B cell (primary cell): Measurements from ENCODE around the gene FKBP11.

Experiments
- EZH2 ChIP-seq: IDR thresholded peaks from 2 replicates; pipeline ENCODE4 v1.6.1; 2012; ENCODE audit warnings: borderline replicate concordance, low read depth, mild to moderate bottlenecking, moderate library complexity, low read length; ENCODE audit not compliant: insufficient read depth, poor library complexity, severe bottlenecking
- TF ChIP-seq, protein P1 (sequence below): fragments of 200-600 bp; IDR thresholded peaks from one replicate; pipeline ENCODE4 v1.8.0; 2022; ENCODE audit warnings: antibody characterized with exemption, mild to moderate bottlenecking

DNA sequence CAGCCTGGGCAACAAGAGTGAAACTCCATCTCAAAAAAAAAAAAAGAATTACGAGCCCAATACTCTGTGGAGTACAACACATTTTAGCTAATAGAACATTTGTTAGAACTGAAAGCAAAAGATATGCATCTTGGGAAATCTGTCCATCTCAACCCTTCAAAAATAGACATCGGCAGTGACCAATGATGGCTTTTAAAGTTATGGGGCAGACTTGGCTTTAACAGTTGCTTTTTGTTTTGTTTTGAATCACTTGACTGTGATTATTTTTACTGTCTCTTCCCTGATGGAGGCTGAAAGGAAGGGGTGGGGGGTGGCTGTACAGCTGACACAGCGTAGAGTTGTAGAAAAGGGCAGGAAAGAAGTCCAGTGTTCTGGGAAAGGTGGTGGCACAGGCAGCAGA is 2.2 kb downstream of the FKBP11 start:
- no peak for TF ChIP-seq EZH2
- TF ChIP-seq, protein P1, sequence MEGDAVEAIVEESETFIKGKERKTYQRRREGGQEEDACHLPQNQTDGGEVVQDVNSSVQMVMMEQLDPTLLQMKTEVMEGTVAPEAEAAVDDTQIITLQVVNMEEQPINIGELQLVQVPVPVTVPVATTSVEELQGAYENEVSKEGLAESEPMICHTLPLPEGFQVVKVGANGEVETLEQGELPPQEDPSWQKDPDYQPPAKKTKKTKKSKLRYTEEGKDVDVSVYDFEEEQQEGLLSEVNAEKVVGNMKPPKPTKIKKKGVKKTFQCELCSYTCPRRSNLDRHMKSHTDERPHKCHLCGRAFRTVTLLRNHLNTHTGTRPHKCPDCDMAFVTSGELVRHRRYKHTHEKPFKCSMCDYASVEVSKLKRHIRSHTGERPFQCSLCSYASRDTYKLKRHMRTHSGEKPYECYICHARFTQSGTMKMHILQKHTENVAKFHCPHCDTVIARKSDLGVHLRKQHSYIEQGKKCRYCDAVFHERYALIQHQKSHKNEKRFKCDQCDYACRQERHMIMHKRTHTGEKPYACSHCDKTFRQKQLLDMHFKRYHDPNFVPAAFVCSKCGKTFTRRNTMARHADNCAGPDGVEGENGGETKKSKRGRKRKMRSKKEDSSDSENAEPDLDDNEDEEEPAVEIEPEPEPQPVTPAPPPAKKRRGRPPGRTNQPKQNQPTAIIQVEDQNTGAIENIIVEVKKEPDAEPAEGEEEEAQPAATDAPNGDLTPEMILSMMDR, result no peak
